GDM1 (cell line): ENCODE results near the gene PTPRT.

ENCODE experiments used
- DNase-seq: peaks from one replicate; lab custom pipeline; 2025; lab: John Stamatoyannopoulos, UW

The PTPRT gene

DNA sequence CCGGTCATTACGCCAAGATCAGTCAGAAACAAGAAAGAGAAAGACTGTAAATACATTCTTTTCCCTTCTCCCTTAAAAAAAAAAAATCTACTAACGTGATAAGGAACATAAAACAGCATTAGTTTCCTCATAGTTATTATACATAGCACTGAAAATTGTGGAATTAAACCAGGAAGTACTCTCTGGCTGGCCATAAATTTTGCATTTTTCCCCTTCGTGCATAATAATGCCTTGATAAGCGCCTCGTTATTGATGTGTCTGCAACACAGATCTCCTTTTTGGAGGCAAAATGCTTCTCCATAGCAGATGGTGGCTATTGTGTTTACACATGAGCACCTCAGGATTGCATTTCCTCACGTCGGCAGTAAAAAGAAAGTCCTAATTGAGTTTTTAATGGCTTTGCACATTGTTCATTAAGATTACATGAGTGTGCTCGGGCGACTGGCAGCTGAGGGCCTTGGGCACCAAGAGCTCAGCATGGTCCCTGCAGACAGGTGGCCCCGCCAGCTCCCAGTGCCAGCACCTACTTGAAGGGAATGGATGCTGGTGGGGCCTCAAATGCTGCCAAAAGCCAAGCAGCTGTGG is 394.5 kb downstream of the PTPRT start:
- no peak for DNase-seq

DNA sequence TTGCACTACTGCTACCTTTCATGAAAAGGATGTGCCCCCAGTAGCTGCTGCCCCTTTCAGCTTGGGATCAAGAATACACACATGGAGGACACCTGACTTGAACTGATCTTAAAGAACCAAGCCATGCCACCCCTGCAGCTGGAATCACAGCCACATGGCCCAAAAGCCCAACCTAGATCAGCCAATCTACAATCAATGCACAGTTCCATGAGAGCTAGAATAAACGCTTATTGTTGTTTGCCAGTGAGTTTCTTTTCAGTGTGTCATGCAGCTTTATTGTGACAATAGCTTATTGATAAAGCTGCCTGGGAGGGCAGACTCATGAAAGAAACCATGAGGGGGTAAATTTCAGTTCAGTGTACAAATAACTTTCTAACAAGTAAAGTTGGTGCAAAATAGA is 397.7 kb downstream of the PTPRT start:
- no peak for DNase-seq

DNA sequence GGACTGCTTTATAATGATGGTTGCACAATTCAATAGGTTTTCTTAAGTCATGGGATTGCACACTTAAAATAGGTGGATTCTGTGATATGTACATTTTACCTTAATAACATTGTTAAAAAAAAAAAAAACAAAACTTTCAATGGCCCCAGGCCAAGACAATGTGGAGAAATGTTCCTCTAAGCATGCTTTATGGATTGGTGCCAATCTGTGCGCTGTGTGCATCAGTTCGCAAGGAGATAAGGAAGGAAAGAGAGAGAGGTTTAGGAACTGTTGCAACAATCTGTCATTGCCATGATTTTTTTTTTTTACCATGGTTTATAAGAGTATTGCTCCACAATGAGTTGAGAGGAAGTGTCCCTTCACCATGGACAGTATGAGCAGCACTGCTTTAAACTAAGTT is 399.6 kb downstream of the PTPRT start:
- DNase-seq = no peak

DNA sequence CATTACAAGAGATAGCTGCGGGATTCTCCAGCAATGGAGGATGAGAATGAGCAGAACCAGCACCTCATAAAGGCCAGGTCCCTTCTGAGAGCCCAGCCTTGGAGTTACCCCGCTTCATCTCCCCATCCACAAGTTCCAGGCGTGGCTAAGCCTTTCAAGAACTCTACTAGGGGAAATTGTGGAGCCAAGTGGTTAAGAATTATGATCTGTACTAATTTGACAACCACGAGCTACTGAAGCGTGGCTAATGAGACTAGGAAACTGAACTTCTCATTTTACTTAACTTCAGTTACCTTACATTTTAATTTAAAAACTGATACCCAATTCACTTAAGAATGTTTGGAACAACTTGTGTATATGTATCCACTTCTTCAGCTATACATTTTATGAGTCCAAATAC is 401.0 kb downstream of the PTPRT start:
- DNase-seq = no peak

DNA sequence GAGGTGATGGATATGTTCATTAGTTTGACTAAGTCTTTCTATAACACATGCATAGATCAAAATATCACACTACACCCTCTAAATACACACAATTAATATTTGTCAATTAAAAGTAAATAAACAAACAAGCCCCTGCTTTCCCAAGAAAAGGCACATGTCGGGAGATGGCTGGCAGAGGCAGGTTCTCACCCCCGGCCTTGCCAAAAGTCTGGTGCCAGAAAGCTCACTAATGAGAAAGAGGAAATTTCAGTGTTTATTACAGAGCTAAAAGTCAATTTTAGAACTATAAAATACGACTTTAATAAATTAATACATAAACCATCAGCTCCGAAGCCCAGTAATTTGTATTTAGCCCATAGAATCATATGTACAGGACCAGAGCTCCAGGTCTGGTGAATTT is 404.7 kb downstream of the PTPRT start:
- no peak for DNase-seq

DNA sequence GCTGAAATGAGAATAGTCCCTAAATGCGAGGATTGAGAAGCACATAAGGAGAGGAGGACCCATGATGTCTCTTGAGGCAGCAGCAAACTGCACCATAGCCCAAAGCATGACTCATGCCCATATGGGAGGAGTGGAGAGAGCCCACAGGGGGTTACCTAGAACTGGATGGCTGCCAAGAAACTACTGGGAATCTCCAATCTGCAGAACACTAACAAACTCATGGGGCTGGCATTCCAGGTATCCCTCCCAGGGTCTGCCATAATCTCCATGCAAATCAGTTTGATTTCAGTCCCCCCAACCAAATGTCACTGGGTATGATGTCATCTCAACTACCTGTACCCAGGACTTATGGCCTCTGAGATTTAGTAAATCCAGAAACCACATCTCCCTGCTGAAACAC is 410.5 kb downstream of the PTPRT start:
- no peak for DNase-seq

DNA sequence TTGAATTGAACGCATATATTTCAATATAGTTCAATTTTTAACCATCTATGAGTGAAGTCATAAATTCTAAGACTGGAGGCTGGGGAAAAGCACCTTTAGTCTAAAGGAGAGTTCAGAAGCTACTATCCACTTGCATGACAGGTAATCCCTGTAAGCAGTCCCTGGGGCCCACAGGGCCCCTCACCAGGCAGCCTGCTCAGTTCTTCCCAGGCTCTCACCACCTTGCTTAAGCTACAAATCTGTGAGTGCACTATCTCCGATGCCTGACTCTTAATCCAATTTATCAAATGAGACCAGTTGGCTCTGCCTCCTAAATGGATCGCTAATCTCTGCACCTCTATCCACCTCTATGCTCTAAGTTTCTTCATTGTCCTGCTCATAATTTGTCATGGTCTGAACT is 413.8 kb downstream of the PTPRT start:
- DNase-seq = no peak

DNA sequence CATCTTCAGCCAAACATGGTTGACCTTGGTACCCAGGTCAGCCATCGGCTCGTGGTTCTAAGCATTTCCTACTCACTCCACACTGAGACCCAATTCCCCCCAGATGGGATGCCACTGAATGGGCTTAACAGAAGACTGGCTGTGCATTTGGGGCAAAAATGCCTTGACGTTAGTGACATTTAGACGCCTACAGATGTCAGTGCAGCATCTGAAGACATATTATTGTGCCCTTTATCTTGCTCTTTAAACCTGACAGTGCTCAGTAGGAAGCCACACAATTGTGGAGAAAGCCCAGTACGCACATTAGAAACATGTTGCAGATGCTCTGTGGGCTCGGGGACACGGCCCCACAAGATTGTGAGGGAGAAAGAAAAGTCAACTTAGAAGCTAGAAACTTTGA is 414.7 kb downstream of the PTPRT start:
- no peak for DNase-seq

DNA sequence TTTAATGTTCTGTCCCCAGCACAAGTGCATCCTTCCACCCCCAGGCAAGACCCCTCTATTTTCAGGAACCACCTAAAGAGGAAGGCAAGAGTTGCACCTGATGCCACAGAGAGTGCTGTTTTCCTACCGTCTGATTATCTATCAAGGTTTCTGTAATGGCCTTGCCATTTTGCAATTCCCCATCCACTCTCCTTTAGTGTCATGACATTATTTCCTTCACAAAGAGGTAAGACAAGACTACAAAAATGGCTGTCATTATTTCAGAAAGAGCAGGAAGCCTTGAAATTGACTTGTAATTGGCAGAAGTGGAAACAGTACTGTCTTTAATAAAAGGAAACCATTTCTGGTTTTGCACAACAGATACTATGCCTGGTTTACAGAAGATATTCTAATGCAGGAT is 426.7 kb downstream of the PTPRT start:
- no peak for DNase-seq

DNA sequence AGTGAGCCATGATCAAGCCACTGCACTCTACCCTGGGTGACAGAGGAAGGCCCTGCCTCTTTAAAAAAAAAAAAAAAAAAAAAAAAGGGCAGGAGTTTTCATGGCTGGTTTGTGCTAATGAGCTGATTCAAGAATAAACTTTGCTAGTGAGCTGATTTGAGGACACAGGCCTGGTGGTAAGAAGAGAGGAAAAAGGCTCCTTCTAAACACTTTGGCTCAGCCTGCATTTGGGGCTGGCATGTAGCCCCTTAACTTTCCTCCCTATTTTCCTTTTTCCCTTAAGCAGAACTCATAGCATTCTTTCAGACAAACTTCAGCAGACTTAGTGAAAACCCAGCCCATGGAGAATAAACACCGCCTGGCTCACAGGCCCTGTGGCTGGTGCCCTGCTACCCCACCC is 432.7 kb downstream of the PTPRT start:
- DNase-seq = no peak

DNA sequence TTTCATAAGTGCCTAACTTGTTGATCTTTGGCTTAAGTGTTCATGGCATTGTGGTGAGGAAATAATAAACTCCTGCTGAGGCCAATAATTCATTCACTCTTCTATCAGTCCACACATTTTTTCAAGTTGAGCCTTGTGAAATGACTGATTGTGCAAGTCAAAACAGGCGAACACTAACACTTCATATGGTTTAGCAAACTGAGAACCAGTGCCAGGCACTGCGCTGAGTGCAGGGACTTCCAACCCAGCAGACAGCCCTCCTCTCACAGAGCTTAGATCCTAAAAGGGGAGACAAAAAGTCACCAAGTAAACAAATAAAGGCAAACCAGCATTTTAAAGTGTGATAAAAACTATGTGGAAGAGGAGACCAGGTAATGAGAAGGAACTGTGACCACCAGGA is 435.0 kb downstream of the PTPRT start:
- no peak for DNase-seq

DNA sequence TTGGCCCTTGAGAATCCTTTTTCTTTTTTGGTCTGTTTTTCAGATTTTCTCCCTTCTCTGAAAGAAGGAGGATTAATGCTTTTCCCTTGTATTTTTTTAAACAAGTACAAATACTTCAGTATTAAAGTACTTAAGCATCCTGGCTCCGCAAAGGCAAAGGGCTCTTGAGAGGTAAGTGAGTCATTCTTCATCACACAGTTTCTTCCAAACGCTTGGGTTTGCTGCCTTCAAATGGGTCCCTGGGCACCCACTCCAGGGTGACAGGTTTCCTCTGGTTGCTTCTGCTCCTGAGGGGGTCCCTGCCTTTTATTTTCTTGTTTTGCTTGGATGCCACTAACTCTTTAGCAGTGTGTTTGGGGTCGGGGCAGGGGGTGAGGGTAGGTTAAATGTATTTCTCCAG is 437.1 kb downstream of the PTPRT start:
- no peak for DNase-seq

DNA sequence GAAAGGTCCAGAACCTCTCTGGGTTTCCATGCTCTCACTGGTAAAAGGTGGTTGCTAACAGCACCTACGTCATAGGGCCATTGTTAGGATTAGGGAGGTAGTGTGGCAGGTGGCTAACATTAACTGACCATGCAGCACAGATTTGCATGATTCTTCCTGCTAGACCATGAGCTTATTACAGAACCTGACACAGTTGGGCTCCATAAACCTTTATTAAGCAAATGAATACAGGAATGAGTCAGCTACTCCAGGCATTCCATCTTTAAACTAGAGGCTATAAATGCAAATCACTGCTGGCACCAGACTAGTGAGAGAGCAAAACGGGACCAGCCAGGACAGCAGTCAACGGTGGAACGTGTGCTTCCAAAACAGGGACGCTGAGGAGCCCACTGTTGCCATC is 440.1 kb downstream of the PTPRT start:
- no peak for DNase-seq

DNA sequence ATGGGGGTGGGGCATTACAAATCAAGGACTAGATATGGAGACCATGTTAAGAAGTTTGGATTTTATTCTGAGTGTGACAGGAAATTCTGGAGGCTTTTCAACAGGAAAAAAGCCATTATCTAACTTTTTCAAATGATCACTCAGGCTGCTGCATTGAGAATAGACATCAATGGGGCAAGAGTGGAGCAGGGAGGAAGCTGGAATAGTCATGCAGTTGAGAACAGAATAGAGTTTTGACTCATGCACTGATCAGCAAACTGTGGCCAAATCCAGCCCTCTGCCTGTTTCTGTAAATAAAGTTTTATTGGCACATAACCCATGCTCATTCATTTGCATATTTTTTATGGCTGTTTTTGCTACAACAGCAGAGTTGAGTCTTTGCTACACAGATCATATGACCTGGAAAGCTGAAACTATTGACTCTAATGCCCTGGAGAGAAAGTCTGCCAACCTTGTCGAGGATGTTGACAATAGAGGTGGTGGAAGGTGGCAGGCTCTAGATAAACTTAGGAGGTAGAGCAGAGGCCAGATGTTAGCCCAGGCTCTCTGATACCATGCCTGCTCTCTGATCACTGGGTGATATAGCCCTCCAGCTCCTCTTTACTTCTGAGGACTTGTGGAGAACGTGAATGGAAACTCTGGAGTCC is 441.8 kb downstream of the PTPRT start:
- DNase-seq = no peak

DNA sequence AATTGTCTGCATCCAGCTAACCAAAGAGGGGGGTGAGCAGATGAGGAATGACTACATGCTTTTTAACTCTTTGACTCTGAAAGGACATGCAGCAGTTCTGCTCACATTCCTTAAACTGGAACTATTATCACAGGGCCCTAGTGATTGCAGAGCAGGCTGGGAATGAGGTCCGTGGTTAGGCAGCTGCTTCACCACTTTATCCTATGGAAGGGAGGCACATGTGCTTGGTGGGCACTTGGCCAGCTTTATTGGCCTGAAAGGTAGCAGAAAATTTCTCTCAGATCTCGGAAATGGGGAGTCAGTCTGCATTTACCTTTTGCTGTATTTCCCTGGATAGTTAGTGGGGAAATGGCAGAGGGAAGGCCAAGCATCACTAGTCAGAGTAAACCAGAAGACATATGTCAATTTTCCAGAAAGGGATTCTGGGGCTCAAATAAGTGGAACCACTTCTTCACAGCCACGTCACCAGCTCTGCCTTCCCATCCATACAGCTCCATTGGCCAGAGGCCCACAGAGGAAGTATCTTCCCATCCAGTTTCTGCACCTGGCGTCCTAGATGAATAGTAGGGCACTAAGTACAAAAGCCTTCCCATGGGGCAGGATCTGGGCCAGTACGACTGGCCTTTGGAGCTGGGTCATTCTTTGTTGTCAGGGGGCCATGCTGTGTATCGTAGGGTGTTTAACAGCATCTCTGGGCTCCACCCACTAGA is 444.8 kb downstream of the PTPRT start:
- no peak for DNase-seq

DNA sequence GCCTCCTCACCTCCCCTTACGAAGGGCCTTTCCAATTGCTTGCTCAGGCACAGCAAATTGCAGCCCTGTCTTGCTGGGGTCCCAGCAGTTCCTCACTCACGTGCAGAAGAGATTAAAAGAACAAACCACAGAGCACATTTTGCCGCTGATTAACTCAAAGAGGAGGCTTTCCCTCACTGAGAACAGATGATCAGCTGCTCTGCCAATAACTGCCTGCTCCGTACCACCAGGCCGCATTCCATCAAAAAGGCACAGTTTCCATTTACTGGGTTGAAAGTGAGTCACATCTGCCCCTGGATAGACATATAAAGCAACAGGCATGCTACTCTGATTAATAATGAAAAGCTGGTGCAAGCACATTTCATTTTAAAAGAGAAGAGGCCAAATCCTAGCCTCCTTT is 446.8 kb downstream of the PTPRT start:
- no peak for DNase-seq

DNA sequence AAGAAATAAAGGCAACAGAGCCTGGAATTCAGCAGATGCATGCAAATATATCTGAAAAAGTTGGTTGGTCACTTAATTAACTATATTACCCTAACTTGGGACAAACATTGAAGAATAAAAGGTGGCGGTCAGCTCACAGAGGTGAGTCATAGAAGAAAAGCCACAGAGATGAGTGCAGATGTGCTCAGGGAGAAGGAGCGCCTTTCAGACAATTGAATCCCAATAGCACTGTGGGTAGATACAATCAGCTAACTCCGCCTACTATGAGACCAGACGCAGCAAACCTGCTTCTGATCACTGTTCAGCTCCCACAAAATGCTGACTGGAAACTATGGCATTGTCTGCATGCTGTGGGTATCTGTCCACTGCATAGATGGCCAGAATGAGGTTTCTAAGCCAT is 447.8 kb downstream of the PTPRT start:
- no peak for DNase-seq

DNA sequence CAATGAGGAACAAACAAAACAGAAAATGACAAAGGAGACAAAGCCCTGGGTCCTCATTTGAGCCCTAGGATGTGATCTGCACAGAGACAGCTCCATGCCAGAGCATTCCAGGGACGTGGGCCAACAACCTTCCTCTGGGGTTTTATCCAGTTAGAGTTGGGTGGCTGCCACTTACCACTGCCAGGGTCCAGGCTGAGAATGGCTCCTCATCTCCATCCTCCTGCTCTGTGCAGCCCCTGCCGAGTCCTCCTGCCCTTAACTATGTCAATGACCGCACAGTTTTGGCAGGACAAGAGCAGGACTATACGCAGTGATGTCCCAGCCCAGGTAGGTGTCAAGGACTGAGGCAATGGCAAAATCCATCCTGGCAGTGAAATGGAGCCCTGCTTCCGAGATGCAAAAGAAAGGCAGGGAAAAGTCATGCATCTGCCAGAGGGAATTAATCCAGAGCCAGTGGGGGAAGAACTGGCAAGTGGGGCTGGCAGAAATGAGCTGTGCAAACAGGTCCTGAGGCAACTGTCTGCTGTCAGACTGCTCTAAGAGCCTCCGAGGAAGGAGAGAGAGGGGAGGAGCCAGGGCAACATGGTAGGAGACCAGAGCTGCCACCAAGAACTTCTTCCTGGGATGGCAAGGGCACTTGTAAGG is 449.4 kb downstream of the PTPRT start:
- no peak for DNase-seq

DNA sequence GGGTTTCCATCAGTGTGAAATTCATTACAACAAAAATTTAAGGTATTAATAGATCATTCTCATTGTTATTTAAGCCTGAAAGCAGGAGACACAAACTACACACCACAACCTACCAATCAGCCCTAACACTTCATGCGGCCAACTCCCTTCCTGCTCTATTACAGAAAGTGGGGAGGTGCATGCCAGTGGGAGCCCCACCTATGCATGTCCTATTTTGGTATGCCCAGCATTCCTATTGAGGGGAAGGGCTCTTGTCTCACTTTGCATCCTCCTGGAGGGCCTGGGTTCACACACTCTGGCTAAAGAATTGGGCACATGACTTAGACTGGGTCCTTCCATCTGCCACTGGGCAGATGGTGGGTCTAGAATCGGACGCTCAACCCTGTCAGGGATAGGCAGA is 450.0 kb downstream of the PTPRT start:
- no peak for DNase-seq

DNA sequence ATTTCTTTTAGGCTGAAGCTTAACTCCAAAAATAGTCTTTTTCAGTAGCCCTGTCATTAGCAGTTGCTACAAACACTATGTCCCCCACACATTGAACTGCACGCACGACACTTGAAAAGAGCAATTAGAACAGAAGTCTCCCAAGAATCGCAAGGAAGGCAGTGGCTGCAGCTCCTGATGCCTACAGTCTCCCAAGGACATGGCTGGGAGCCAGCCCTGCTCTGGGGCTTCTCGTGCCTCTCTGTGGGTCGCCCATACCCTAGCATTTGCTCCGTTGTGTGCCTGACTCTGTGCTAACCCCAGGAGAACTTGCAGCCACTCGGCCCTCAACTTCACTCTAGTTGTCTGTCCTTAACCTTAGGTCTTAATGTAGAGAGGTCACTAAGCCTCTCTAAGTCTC is 454.2 kb downstream of the PTPRT start:
- DNase-seq = no peak

DNA sequence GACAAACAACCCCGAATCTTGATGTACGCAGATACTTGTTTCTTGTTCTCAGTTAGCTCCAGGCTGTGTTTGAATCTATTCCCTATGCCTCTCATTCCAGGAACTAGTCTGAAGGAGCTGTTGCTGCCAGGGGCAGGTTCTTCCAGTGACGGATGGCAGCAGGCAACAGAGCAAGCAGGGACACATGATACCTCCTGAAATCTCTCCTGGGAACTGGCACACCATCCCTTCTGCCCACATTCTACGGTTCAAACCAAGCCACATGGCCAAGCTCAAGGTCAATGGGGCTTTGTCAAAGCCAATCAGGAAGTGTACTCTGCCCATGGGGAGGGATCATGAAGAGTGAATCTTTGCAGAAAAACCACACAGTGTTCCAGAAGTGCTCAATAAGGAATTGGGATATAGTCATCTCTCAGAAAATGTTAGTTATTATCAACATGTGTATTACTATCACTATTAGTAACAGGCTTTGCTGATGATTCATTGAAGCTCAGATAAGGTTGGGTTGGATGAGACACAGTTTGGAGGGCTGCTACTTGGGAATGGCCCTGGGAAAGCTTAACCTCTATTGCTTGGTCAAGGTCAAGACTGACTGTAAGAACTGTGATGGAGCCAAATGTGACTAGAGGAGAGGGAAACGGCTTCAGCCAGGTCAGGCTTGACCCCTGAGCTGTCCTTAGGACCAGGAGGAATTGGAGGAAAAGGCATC is 454.9 kb downstream of the PTPRT start:
- DNase-seq = no peak

DNA sequence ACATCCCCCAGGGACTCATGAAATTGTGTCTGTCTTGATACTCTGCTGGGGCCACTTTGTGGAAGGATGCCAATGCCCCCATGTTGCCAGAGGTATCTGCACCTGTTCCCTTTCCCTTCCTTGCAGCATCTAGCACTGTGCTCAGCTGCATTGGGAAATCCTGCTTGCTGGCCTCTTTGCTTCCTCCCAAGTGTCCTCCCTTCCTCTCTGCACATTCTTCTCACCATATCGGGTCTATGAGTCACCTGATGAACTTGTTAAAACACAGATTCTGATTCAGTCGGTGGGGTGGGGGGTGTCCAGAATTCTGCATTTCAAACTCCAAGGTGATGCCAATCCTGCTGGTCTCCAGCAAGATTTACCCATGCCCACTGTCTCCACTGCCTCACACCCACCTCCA is 467.8 kb downstream of the PTPRT start:
- DNase-seq = no peak
